Measurements from ENCODE around the gene ALS2CL.

Gene ALS2CL

DNA sequence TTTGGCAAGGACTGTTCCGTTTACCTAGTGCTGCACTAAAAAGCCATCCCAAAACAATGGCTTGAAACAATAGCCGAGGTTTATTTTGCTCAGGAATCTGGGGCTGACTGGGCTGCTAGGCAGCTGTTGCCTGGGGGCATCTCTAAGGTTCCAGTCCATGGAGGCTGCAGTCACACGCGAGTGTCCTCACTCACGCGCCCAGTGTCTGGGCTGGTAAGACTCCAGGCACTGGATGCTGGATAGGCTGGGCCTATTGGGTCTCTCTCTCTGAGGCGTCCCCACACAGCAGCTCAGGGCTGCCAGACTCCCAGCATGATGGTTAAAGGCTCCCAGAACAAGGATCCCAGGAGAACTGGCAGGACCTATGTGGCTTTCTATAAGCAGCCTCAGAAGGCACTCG is 34.2 kb downstream of the ALS2CL start:
- Histone ChIP-seq H3K27me3 (ENCODE audit: insufficient read depth, low read depth, severe bottlenecking) (no peaks in the 10 kb centered on the region), H3K27ac (no peak overlapping the region), H3K4me3 (ENCODE audit: low read depth, low read length) (no peak overlapping the region), H3K9me3 (ENCODE audit: severe bottlenecking) (no peaks in the 10 kb centered on the region), H3K36me3 (no peaks in the 10 kb centered on the region)
- TF ChIP-seq, protein P1, sequence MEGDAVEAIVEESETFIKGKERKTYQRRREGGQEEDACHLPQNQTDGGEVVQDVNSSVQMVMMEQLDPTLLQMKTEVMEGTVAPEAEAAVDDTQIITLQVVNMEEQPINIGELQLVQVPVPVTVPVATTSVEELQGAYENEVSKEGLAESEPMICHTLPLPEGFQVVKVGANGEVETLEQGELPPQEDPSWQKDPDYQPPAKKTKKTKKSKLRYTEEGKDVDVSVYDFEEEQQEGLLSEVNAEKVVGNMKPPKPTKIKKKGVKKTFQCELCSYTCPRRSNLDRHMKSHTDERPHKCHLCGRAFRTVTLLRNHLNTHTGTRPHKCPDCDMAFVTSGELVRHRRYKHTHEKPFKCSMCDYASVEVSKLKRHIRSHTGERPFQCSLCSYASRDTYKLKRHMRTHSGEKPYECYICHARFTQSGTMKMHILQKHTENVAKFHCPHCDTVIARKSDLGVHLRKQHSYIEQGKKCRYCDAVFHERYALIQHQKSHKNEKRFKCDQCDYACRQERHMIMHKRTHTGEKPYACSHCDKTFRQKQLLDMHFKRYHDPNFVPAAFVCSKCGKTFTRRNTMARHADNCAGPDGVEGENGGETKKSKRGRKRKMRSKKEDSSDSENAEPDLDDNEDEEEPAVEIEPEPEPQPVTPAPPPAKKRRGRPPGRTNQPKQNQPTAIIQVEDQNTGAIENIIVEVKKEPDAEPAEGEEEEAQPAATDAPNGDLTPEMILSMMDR (IDR thresholded peaks at IDR 0.05; ENCODE audit: low read depth, low read length), result no peak
- DNase-seq, result no peak

DNA sequence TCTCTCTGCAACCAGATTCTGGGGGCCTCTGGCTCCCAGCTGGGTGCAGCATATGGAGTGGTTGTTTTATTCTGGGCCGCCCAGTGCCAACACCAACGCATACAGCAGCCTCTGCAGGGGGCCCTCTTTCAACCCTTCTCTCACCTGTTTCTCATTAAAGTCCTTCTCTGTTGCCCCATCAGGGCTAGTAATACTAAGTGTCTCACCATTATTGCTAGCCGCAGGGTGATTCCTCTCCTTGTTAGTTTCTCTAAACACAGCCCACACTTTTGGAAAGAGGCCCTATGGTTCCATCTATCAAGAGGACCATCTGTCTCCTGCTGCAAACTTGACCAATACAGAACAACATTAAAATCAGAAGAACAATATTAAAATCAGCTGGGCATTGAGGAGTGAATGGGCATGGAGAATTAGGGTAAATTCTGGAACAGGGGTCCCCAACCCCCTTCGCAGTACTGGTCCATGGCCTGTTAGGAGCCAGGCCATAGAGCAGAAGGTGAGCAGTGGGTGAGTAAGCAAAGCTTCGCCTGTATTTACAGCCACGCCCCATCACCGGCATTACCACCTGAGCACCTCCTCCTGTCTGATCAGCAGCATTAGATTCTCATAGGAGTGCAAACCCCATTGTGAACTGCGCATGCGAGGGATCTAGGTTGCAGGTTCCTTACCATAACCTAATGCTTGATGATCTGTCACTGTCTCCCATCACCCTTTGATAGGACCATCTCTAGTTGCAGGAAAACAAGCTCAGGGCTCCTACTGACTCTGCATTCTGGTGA is 36.5 kb downstream of the ALS2CL start:
- Histone ChIP-seq H3K4me3 (ENCODE audit: low read depth, low read length) (no peak overlapping the region), H3K36me3 (no peaks in the 10 kb centered on the region), H3K27me3 (ENCODE audit: insufficient read depth, low read depth, severe bottlenecking) (no peaks in the 10 kb centered on the region), H3K9me3 (ENCODE audit: severe bottlenecking) (peaks cover 3% of the 10 kb centered on the region), H3K27ac (no peak overlapping the region)
- TF ChIP-seq, protein P1 (IDR thresholded peaks at IDR 0.05; ENCODE audit: low read depth, low read length), result no peak
- DNase-seq, result no peak

DNA sequence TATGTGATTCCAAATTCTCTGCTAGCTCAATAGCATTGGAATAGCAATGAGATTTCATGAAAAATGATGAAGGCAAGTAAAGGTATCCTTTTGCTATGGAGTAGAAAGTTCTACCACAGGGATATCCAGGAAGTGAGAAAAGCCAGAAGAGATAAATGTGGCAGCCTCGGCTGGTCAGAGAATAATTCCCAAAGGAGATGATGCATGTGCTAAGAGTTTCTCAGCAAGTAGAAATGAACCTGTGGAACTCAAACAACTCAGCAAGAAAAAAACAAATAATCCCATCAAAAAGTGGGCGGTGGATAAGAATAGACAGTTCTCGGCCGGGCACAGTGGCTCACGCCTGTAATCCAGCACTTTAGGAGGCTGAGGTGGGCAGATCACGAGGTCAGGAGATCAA is 38.2 kb downstream of the ALS2CL start:
- Histone ChIP-seq H3K9me3 (ENCODE audit: severe bottlenecking) (peaks cover 7% of the 10 kb centered on the region), H3K4me3 (ENCODE audit: low read depth, low read length) (no peak overlapping the region), H3K27me3 (ENCODE audit: insufficient read depth, low read depth, severe bottlenecking) (no peaks in the 10 kb centered on the region), H3K27ac (no peak overlapping the region), H3K36me3 (no peaks in the 10 kb centered on the region)
- TF ChIP-seq, protein P1 (IDR thresholded peaks at IDR 0.05; ENCODE audit: low read depth, low read length), result no peak
- DNase-seq, result no peak

- H3K9me3 ChIP-seq (ENCODE audit: severe bottlenecking), result peaks cover 7% of the 10 kb centered on the region
- no peak overlapping the region for H3K27ac ChIP-seq
- no peaks in the 10 kb centered on the region for H3K27me3 ChIP-seq (ENCODE audit: insufficient read depth, low read depth, severe bottlenecking)
- no peak for DNase-seq
- TF ChIP-seq, protein P1 (IDR thresholded peaks at IDR 0.05; ENCODE audit: low read depth, low read length), result no peak
- no peaks in the 10 kb centered on the region for H3K36me3 ChIP-seq
- no peak overlapping the region for H3K4me3 ChIP-seq (ENCODE audit: low read depth, low read length)
Observed at GRCh38 chr3:46651084-46651483, 42.4 kb downstream of the ALS2CL start.

GRCh38 chr3:46649436-46649835 is 44.0 kb downstream of the ALS2CL start:
- no peak for DNase-seq
- H3K27me3 ChIP-seq (ENCODE audit: insufficient read depth, low read depth, severe bottlenecking), result no peaks in the 10 kb centered on the region
- H3K36me3 ChIP-seq, result no peaks in the 10 kb centered on the region
- H3K27ac ChIP-seq, result no peak overlapping the region
- TF ChIP-seq, protein P1 (IDR thresholded peaks at IDR 0.05; ENCODE audit: low read depth, low read length), result no peak
- no peak overlapping the region for H3K4me3 ChIP-seq (ENCODE audit: low read depth, low read length)
- peaks cover 7% of the 10 kb centered on the region for H3K9me3 ChIP-seq (ENCODE audit: severe bottlenecking)

- Histone ChIP-seq H3K36me3 (no peaks in the 10 kb centered on the region), H3K27ac (no peak overlapping the region), H3K27me3 (ENCODE audit: insufficient read depth, low read depth, severe bottlenecking) (no peaks in the 10 kb centered on the region), H3K9me3 (ENCODE audit: severe bottlenecking) (peaks cover 7% of the 10 kb centered on the region), H3K4me3 (ENCODE audit: low read depth, low read length) (no peak overlapping the region)
- DNase-seq, result no peak
- TF ChIP-seq, protein P1 (IDR thresholded peaks at IDR 0.05; ENCODE audit: low read depth, low read length), result no peak
Observed at GRCh38 chr3:46648096-46648495, 45.4 kb downstream of the ALS2CL start.
